Measurements from ENCODE around the gene ZC3H18.
"Not testable (repeated sequence)": the region's sequence is repeated elsewhere in the genome, so short reads cannot be mapped to it uniquely, and the experiment has no call there.

ZC3H18 gene

DNA sequence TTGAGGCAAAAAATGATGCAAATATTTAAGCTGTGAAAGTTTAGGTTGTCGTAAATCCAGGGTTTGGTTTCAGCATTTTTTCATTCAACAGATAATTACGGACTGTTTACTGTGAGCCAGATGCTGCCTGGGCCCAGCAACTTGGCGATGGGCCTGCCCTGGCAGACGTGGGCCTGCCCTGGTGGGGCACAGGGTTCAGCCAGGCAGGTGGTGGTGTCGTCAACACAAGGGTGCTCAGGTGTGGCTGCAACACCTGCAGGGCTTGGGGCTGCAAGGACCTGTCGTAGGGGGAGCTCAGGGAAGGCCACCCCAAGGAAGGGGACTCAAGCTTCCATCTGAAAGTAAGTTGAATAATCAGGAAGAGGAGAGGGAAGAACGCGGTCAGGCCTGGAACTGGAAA lies 15.1 kb downstream of the ZC3H18 start:
- DNase-seq = peak in 1 of 2 experiments; percentile 51

DNA sequence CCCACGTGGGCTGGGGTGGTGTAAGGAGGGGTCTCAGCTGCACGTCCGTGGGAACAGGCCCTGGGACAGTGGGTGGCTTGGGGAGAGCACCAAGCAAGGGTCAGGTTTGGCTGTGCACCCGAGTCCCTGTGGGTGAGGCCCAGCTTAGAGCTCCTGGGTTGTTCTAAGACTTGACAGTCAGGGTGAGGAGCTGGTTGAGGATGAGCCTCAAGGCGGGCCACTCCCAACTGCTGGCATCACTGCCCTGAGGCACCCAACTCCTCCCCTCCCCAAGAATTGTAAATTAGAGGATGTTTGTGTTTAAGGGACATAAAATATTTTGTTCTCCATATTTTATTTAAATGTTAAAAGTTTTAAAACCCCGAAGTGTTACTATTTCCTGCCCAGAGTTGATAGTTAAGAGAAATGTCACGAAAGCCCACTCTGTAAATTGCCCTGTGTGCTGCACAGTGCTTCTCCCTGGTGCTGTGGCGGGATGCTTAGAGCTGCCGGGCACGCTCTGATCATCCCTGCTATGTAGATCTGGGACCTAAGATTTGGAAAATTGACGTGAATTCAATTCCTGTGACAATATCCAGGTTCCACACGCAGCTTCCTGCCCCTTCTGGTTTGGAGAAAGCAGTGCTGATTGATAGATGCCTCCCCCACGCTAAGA lies 15.9 kb downstream of the ZC3H18 start:
- no peak for DNase-seq

DNA sequence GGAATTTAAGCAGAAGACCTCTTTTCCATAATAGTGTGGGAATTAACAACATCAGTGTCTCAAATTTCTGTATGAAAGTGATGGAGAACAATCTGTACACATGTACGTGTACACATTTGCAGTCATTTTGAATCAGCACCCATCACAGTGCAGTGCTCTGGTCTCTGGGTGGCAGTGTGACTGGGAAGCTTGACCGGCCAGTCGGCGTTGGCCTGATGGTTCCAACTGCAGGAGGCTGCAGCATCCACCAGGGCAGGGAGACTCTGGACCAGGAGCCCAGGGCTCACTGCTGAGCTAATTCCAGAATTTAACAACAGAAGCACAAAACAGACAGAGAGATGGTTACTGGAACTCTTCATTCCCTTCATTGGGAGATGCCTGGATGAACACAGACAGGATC lies 17.9 kb downstream of the ZC3H18 start:
- DNase-seq = no peak

DNA sequence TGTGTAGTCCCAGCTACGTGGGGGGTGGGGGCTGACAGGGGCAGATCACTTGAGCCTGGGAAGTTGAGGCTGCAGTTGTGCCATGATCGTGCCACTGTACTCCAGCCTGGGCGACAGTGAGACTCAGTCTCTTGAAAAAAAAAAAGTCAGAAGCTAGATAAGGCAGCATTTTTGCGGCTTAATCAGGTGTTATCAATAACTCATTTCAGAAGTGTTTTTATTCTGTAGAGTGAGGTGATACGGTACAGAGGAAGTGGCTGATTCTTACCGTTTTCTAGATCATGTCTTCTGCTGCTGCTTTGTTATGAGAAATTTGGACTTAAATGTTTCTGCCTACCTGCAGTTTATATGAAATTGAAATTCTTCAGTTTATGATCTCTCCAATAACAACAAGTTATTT lies 18.6 kb downstream of the ZC3H18 start:
- no peak for DNase-seq

DNA sequence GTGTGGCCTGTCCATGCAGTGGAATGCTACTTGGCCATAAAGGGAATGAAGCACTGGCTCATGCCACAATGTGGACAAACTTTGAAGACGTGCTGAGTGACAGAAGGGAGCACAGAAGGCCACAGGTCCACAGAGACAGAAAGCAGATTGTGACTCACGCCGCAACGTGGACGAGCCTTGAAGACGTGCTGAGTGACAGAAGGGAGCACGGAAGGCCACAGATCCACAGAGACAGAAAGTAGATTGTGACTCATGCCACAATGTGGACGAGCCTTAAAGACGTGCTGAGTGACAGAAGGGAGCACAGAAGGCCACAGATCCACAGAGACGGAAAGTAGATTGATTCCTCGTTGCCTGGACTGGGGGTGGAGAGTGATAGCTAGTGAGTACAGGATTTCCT lies 19.2 kb downstream of the ZC3H18 start:
- DNase-seq = no peak

DNA sequence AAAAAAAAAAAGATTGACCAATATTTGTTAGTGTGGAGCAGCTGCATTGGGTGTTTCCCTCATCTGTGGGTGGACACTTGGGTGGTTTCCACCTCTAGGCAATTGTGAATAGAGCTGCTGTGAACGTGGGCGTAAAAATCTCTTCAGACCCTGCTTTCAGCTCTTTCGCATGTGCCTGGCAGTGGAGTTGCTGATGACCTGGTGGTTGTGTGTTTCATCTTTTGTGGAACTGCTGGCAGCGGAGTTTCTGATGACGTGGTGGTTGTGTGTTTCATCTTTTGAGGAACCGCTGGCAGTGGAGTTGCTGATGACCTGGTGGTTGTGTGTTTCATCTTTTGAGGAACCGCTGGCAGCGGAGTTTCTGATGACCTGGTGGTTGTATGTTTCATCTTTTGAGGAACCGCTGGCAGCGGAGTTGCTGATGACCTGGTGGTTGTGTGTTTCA lies 21.4 kb downstream of the ZC3H18 start:
- no peak for DNase-seq

DNA sequence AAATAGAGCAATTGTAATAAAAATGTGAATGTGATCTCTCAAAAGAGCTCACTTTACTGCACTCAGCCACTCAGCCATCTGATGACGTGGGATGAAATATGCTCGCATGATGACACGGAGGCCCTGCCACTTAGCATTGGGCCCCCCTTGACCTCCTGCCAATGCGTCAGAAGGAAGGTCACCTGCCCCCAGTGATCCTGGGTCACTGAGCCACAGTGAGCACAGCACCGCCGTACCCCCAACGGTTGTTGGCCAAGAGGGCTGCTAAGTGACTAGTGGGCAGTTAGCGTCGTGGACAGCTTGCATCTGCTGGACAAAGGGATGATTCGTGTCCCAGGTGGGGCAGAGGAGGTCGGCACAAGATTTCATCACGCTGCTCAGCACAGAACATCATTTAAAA lies 22.9 kb downstream of the ZC3H18 start:
- DNase-seq = no peak

DNA sequence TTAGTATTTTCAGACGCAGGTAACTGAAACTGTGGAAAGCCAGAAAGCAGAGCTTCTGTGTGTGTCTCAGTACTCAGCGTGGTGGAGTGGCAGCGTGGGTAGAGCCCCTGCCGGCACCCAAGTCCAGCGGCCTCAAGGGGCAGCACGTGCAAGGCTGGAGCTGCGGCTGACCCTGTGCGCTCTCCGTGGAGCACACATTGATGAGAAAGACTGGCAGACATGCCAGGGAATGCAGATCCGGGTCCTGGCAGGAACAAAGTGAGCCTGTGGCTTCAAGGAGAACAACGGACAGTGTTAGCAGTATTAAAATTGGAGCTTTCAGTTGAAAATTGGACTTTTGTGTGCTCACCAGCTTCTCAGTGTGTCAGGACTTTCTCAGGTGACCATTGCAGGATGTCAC lies 23.3 kb downstream of the ZC3H18 start:
- DNase-seq = no peak

DNA sequence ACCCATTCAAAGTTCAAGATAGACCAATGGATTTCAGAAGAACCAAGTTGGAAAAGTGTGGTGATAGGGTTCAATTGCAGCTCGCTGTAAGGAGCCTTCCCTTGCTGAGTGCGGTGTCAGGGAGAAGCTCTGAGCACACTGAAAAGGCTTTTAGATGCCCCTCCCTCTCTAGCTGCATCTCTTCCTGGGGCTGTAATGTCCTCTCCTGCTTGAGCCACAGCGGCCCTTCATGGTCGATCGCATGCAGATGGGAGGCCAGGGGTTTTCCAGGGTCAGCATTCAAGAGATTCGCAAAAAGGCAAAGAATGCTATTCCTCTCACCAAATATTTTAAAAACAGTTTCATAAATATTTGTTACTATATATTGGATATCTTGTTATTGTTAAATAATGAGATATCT lies 23.7 kb downstream of the ZC3H18 start:
- DNase-seq = no peak

DNA sequence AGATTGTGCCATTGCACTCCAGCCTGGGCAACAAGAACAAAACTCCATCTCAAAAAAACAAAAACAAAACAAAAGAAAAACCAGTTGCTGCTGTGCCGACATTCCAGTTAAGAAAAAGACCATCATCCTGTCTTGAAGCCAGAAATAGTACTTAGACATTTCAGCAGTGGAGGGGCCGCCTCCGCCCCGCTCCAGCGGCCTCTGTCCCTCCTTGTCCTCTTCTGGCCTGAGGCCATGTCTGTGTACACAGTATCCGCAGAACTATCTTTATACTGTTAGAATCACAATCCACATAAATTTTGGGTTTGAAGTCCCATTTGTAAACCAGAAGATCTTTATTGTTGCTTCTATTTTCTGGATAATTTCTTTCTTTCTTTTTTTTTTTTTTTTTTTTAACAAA lies 24.9 kb downstream of the ZC3H18 start:
- DNase-seq = no peak

DNA sequence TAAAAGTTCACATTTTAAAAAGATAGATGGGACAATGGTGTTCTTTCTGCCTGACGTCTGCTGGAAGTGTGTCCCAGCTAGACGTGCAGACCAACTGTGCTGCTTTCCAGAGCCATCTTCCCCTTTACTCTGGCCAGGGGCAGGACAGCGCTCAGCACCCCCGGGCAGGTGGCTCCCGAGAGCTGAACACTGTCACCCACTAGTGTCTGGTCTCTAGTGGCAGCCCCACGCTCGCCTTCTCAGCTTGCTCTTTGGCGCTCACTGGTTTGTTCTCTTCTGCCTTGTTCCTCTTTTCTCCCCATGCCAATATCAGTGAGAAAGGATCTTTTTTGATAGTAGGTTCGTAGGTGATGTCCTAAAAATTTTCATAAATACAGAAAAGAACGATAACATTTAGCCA lies 25.7 kb downstream of the ZC3H18 start:
- no peak for DNase-seq

DNA sequence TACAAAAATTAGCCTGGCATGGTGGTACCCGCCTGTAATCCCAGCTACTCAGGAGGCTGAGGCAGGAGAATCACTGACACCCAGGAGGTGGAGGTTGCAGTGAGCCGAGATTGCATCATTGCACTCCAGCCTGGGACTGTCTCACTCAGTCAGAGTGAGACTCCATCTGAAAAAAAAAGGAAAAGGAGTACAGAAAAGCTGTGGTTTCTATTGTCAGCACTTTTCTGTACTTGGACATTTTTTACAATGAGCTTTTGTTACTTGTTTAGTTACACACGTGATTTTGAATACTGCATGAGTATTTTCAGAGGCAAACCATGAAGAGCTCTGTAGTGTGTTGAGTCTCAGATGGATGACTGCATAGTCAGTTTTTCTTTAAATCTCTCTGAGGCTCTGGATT lies 26.3 kb downstream of the ZC3H18 start:
- no peak for DNase-seq

DNA sequence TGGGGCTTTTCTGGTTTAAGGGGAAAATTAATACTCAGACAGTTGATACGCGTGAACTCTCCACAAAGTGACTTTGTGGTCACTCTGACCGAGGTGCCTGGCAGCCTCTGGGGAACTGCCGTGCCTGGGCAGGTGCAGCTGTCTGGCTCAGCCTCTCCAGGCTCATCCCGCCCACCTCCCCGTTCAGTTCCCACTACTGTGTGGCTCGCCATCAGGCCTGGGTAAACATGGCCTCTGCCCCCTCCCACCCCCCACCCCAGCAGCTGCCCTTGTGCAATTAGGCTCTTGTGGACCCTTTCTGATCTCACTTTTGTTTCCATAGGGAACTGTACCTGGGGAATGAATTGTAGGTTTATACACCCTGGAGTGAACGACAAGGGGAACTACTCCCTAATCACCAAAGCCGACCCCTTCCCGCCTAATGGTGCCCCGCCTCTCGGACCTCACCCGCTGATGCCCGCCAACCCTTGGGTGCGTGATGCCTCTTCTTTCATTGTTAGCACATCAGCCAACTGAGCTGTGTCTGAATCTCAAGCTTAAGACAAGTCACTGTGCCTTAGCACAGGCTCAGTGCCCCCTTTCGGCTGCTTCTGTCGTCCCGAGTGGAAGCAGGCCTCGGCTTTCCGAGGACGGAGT lies 27.8 kb downstream of the ZC3H18 start:
- no peak for DNase-seq

DNA sequence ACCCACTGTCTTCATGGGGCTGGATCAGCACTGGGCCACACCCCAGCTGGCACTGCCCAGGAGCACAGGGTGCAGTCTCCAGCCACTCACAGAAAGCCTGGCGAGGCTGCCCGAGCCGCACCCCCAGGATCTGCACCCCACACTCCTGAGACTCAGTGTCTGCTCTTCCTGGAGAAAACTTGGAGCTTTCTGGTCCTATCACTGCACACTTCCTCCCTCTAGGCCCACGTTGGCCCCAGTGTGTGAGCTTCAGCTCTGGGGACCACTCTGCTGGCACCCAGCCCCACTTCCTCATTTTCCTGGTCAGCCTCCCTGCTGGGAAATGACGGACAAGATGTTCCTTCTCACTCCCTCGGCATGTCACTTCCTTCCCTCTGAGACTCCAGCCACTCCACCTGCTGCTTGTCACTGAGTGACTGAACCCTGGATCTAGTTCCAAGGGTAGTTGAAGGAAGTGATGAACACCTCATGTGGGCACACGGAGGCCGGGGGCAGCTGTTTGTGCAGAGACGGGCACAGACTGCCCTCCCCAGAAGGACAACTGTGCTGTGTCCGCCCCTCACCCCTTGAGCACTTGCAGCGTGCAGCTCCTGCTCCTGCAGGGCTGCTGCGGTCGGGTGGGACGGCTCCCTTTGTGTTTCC lies 29.0 kb downstream of the ZC3H18 start:
- no peak for DNase-seq

DNA sequence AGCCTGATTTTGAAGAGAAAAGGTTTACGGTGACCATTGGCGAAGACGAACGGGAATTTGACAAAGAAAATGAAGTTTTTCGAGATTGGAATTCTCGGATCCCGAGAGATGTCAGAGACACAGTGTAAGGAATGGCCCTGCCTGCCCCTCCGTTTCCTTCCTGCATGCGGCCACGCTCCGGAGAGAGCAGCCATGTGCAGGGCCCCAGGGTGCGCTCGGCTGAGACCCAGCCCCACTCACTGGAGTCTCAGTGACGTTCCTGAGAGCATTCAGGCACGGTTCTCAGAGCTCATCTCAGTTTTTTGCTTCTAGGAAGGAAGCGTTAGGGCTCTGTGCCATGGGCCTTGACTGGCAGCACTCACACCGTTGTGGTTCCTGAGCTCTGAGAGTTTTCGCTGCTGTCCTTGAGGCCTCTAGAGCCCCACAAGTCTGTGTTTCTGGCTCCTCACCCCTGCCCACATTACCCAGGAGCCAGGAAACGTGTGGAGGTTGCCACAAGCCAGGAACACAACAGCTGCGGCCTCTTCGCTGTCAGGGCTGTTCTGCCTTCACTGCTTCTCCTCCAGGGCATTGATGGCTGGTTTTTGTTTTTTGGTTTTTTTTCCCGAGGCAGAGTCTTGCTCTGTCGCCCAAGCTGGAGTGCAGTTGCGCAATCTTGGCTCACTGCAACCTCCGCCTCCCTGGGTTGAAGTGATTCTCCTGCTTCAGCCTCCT lies 29.8 kb downstream of the ZC3H18 start:
- DNase-seq = no peak

DNA sequence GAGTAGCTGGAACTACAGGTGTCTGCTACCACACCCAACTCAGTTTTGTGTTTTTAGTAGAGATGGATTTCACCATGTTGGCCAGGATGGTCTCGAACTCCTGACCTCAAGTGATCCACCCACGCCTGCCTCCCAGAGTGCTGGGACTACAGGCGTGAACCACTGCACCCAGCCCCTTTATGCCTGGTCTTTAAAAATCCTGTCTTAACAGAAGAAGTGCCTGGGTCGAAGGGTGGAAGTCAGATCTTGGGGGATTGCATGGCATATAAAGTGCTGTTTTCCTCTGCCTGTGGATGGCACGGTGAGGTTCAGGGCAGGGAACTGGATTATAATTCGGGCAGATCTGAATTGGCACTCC lies 30.3 kb downstream of the ZC3H18 start:
- DNase-seq = no peak

DNA sequence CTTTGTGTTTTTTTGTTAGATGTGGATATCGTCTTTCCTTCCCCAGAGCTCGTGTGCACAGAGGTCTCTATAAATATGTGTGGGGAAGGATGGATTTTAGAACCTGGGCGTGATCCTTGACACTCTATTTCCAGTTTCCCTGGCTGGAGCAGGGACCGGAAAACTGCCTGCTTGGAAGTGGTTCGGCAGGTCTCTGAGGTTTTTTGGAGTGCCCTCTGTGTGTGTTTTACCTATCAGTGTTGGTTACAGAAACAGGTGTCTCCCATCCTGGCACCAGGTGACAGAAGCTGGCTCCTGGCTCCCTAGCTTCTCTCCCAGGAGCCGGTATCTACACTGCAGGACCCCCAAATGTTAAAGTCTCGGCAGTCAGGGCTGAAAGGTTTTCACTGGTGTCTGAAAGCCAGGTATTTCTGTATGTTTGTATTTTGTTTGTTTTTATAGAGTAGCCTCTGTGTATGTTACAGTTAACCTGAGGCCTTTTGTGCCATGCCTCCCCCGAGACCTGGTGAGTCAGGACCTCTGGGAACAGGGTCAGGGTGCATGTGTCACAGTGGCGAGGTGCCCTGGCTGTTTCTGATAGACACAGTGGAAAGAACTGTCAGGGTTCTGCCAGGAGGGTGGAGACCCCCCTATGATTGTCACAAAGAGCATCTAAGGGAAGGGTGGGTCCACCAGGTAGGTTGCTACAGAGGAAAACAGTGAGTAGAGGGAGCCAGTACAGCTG lies 31.3 kb downstream of the ZC3H18 start:
- no peak for DNase-seq

DNA sequence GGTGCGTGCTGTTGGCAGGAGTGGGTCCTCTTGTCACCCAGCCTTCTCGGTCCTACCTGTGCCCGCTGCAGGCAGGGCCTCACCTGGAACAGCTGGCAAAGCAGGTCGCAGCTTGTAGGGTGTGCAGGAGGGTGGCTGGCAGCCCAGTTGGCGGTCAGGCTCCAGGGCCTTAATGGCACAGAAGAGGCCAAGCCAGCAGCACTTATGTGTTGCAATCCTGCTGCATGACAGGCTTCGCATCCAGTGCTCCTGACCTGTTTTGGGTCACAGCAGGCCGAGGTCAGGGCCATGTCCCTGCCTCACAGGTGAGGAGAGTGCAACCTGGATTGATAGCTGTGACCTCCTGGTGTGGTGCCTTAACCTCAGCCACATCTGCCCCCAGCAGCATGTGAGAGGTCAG lies 31.9 kb downstream of the ZC3H18 start:
- no peak for DNase-seq

DNA sequence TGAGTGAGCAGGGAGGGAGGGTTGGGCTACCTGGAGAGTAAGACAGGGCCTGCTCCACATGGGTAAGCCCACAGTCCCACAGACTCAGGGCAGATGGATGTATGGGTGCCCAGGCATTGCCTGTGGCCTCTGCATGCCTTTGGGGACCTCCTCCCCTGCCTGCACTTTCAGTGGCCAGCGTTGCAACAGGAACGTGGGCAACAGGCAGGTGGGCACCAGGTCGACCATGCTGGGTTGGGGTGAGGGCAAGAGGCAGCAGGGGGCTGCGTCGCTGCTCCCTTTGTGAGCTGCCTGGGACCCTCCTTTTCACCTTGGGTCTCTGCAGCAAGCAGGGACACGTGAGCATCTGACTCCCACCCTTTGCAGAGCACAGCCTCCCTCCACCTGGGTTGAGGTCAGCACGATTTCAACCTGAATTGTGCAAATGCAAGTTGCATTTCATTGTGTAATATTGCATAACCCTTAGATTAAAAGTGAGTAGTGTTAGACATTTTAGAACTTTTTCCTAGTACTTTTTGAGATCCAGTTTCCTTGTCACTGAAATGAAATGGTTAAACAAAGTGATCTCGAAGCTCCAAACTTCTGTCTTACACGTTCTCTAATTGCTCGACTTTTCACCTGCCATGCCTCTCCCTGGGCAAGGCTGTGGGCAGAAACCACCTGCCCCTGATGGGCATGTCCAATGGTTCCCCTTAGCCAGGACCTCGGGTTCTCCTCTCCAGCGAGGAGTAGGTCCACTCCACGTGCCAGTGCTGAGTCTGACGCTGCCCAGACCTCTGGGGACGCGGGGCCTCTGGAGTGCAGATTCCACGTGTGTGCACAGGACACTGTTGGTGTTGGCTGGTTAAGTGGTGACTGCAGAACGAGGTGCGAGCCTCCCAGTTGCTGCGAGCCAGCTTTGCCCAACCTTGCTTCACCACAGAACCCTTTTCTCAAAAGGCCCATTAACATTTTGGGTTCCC lies 35.3 kb downstream of the ZC3H18 start:
- DNase-seq = no peak

DNA sequence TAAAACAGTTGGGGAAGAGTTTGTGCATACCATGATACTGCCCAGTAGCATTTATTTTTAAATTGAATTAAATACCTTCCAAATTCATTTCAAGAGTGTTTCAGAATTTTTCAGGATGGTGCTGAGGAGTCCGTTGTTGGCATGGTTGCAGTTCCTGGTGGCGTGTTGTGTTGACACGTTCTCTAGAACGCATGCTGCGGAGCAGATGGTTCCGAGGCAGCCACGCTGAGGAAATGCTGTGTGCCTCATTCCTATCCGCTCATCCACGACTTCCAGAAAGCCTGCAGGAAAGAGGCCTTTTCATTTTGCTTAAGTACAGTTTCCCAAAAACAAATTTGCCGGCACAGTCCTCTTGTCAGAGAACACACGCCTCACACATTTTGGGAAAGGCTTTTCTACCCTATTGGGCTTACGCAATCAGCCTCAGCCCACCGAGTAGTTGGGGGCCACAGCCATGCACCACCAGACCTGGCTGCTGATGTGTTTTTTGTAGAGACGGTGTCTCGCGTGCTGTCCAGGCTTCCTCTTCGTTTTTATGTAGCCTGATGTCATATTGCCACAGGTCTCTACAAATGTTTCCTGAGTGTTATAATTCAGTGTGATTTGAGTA lies 36.0 kb downstream of the ZC3H18 start:
- DNase-seq = no peak

DNA sequence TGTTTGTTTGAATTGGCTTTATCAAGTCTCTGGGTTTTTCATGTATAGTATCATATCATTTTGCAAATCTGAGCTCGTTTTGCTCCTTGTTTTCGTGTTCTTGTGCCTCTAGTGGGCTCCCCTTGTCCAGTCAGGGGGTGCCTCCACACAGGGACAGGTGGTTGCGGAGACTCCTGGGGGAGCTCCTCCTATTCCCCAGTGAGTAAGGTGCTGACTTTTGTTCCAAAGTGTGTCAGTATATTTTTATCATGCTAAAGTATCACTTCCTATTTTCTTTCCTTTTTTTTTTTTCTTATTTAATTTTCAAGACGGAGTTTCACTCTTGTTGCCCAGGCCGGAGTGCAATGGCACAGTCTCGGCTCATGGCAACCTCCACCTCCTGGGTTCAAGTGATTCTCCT lies 37.9 kb downstream of the ZC3H18 start:
- no peak for DNase-seq

DNA sequence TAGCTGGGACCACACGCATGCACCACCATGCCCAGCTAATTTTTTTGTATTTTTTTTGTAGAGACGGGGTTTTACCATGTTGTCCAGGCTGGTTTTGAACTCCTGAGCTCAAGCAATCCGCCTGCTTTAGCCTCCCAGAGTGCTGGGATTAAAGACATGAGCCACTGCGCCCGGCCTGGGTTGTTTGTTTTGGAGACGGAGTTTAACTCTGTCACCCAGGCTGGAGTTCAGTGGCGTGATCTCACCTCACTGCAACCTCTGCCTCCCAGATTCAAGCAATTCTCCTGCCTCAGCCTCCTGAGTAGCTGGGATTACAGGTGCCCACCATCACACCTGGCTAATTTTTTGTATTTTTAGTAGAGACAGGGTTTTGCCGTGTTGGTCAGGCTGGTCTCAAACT lies 39.2 kb downstream of the ZC3H18 start:
- not testable (repeated sequence) for DNase-seq

All from NCI-H2081 (cell line).